GM18505 (cell line): ENCODE data around the gene CDT1.
"Not testable (repeated sequence)": the region's sequence is repeated elsewhere in the genome, so short reads cannot be mapped to it uniquely, and the experiment has no call there.

Experiments
- ATAC-seq: cut with Tn5 transposase; IDR thresholded peaks from one replicate; pipeline ENCODE4 v1.9.1; 2021; ENCODE audit not compliant: unreplicated experiment
- POLR2A ChIP-seq: IDR thresholded peaks from 4 replicates; pipeline ENCODE4 v1.6.1; 2011; ENCODE audit warnings: borderline replicate concordance; ENCODE audit not compliant: insufficient read depth, insufficient read length; ENCODE audit errors: extremely low read depth

Gene CDT1

DNA sequence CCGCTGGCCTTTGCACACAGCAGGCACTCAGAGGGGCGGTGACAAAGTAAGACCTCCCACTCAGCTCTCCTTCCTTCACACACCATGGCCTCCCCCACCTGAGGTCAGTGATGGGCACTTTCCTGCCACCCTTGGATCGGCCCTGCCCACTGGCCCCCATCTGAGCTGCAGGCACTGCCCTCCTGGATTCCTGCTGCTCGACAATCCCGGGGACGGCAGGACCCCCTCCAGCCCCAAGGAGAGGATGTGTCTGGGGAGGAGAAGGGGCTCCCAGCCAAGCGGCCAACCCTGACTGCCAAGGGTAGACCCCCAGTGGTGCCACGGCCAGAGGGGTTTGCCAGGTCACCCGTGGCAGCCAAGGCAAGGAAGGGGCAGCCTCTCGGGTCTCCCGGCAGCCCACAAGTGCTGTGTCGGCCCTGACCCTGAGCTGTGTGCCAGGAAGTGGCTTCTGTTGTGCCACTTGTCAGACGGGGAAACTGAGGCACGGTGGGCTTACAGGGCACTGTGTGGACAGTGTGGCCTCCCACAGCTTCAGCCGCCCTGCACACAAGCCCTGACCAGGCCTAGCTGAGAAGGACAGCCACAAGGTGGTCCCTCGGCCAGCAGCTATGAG is 41.2 kb upstream of the CDT1 start:
- ATAC-seq = no peak
- no peak for TF ChIP-seq POLR2A

- ATAC-seq = no peak
- TF ChIP-seq POLR2A = no peak
Measured at GRCh38 chr16:88762941-88763340, 40.6 kb upstream of the CDT1 start.

GRCh38 chr16:88763502-88764053 is 40.0 kb upstream of the CDT1 start:
- ATAC-seq = no peak
- TF ChIP-seq POLR2A = no peak

DNA sequence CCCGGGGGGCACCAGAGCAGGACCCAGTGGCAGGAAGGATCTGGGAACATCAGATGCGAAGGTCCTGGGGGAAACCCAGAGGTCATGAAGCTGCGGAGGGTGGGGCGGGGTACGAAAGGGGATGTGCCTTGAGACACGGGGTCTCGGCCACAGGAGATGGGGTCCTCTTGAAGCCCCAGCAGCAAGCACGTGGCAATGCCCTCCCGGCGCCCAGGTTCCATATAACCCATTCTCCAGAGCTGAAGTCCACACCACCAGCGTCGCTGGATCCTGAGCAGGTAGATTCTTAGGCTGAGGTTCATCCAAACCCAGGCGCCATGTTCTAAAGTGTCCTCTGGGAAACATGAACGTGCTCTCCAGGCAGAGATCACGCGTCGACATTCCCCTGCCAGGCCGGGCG is 39.5 kb upstream of the CDT1 start:
- ATAC-seq = no peak
- no peak for TF ChIP-seq POLR2A

GRCh38 chr16:88764913-88765349 is 38.7 kb upstream of the CDT1 start:
- TF ChIP-seq POLR2A = no peak
- no peak for ATAC-seq

GRCh38 chr16:88766975-88767374 is 36.6 kb upstream of the CDT1 start:
- ATAC-seq = no peak
- no peak for TF ChIP-seq POLR2A

DNA sequence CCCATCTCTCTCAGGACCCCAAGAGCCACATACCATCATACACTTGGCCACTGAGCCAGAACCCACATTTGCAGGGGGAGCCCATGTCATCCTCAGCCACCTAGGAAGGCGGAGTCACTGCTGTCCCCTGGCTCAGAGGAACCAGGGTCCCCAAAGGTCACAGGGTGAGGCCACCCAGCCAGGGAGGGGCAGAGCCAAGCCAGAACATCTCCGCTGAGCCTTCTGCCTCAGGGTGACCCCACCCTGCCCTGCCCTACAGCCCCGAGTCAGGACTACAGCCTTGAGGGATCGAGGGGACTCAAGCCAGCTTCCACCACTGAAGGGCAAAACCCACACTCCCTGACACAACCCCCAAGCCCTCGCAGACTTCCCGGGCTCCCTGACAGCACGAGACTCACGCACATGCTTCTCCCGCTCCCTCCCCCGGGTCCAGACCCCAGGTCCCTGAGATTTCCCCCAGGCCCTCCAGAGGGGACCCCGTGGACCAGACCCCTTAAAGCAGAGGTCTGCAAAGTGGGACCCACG is 36.0 kb upstream of the CDT1 start:
- ATAC-seq = no peak
- TF ChIP-seq POLR2A = no peak

- no peak for TF ChIP-seq POLR2A
Measured at GRCh38 chr16:88768071-88768783, 35.4 kb upstream of the CDT1 start.

GRCh38 chr16:88769617-88770460 is 33.8 kb upstream of the CDT1 start:
- TF ChIP-seq POLR2A = no peak
- no peak for ATAC-seq

More at GRCh38 chr16:88768071-88768783, 35.4 kb upstream of the CDT1 start:
- ATAC-seq = no peak

- TF ChIP-seq POLR2A = no peak
- ATAC-seq = no peak
Measured at GRCh38 chr16:88770461-88771293, 32.9 kb upstream of the CDT1 start.

DNA sequence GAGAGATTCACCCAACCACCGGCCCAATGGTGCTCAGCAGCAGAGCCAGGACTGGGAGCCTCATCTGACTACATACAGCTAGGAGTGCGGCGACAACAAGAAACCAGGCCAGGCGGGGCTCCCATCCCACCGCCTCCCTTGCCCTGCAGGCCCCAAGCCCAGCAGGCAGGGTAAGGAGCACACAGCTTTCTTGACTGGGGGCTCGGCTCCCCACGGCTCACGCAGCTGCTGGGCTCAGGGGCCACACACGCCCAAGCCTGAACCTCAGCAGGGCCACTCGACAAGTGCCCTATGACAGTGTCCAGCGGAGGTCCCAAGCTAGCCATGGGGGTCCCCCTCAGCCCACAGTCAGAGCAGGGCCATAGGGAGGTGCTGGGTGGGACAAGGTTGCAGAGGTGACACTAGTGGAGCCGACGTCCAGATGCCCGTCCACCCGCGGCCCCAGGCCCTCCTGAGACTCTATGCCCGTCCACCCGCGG is 32.3 kb upstream of the CDT1 start:
- no peak for ATAC-seq
- no peak for TF ChIP-seq POLR2A

DNA sequence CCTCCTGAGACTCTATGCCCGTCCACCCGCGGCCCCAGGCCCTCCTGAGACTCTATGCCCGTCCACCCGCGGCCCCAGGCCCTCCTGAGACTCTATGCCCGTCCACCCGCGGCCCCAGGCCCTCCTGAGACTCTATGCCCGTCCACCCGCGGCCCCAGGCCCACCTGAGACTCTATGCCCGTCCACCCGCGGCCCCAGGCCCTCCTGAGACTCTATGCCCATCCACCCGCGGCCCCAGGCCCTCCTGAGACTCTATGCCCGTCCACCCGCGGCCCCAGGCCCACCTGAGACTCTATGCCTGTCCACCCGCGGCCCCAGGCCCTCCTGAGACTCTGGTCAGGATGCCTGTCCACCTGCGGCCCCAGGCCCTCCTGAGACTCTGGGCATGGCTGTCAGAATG is 31.8 kb upstream of the CDT1 start:
- not testable (repeated sequence) for ATAC-seq

- no peak for TF ChIP-seq POLR2A
- ATAC-seq = no peak
Measured at GRCh38 chr16:88772871-88773811, 30.4 kb upstream of the CDT1 start.
